ENCODE measurements around the gene SRSF1.

Gene SRSF1

DNA sequence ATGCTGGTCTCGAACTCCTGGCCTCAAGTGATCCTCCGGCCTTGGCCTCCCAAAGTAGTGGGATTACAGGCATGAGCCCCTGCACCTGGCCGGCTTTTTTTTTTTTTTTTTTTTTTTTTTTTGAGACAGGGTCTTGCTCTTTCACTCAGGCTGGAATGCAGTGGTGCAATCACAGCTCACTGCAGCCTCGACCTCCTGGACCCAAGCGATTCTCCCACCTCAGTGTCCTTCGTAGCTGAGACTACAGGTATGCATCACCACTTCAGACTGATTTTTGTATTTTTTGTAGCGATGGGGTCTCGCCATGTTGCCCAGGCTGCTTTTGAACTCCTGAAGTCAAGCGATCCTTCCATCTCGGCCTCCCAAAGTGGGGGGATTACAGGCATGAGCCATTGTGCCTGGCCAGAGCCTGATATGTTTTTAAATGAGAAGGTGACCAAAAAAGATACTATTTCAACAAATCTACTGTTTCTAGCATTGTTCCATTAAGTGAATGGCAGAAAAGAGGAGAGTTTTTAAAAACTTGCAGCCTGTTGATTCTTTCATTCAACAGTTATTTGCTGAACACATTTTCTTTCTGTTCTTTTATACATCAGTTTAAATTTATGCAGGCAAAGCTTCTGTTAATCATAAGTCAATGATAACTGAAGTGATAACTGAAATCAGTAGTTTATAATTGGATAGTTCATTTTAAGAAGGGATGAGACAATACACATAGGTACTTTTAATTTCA, 3.2 kb upstream of the SRSF1 start:
- DNase-seq (no peak), ATAC-seq (ENCODE audit: insufficient read depth, low read depth) (no peak)
- TF ChIP-seq, protein P1, sequence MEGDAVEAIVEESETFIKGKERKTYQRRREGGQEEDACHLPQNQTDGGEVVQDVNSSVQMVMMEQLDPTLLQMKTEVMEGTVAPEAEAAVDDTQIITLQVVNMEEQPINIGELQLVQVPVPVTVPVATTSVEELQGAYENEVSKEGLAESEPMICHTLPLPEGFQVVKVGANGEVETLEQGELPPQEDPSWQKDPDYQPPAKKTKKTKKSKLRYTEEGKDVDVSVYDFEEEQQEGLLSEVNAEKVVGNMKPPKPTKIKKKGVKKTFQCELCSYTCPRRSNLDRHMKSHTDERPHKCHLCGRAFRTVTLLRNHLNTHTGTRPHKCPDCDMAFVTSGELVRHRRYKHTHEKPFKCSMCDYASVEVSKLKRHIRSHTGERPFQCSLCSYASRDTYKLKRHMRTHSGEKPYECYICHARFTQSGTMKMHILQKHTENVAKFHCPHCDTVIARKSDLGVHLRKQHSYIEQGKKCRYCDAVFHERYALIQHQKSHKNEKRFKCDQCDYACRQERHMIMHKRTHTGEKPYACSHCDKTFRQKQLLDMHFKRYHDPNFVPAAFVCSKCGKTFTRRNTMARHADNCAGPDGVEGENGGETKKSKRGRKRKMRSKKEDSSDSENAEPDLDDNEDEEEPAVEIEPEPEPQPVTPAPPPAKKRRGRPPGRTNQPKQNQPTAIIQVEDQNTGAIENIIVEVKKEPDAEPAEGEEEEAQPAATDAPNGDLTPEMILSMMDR (IDR thresholded peaks at IDR 0.05; ENCODE audit: borderline replicate concordance, extremely low read depth, low read length, poor library complexity, severe bottlenecking) = no peak
- no peak for TF ChIP-seq EZH2 (IDR thresholded peaks at IDR 0.05; ENCODE audit: borderline replicate concordance, low read depth, low read length, severe bottlenecking)
- H3K27me3 ChIP-seq (ENCODE audit: insufficient read depth, low read length, poor library complexity) = no peaks in the 10 kb centered on the region
- peaks cover 13% of the 10 kb centered on the region for H4K20me1 ChIP-seq (ENCODE audit: insufficient read depth, low read length)
- no peaks in the 10 kb centered on the region for H3K9me3 ChIP-seq (ENCODE audit: insufficient read depth, low read length, severe bottlenecking)
- peaks cover 15% of the 10 kb centered on the region for H3K4me1 ChIP-seq (ENCODE audit: insufficient read depth, low read length)
- no peak overlapping the region for H2AFZ ChIP-seq (ENCODE audit: low read depth, low read length)
- H3K9ac ChIP-seq (ENCODE audit: low read depth, low read length) = no peak overlapping the region
- H3K4me2 ChIP-seq (ENCODE audit: insufficient read depth, low read length) = no peak overlapping the region
- H3K4me3 ChIP-seq (ENCODE audit: low read depth in 1 of 2, low read length in 2 of 2) = no peak overlapping the region
- peaks cover 17% of the 10 kb centered on the region for H3K36me3 ChIP-seq (ENCODE audit: insufficient read depth, low read length)
- H3K79me2 ChIP-seq (ENCODE audit: insufficient read depth, low read length) = peaks cover 24% of the 10 kb centered on the region
- H3K27ac ChIP-seq (ENCODE audit: low read length) = no peak overlapping the region

DNA sequence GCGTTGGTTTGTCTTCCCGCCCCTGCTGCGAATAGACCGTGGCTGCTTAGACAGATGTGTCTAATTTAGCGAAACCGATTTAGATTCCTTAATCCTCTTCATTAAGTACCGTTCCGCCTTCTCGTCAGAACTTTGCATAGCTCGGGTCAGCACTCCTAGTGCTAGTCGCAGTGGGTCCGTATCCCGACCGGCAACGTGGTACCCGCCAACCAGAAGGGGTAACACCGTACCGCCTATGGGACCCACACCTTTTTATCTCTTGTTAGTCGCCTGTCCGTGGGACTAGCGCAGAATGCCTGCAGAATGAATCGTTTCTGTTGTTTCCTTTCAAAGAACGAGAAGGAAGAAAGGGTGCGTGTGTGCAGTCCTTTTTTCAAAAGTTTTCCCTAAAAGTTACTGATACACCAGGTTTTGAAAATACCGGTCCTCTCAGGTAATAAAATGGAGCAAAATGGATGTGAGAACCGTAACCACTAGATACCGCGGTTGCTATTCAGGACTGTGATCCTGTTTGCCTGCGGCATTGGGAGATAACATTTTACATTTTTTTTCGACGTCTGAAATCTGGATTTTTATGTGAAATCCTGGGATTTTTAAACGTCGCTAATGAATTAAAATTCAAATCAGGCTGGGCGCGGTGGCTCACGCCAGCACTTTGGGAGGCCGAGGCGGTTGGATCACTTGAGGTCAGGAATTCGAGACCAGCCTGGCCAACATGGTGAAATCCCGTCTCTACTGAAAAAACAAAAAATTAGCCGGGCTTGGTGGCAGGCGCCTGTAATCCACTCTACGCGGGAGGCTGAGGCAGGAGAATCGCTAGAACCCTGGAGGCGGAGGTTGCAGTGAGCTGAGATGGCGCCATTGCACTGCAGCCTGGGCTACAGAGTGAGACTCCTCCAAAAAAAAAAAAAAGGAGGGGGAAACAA, 998 bp upstream of the SRSF1 start:
- peaks cover 46% of the 10 kb centered on the region for H3K79me2 ChIP-seq (ENCODE audit: insufficient read depth, low read length)
- no peak for TF ChIP-seq EZH2 (IDR thresholded peaks at IDR 0.05; ENCODE audit: borderline replicate concordance, low read depth, low read length, severe bottlenecking)
- TF ChIP-seq, protein P1 (IDR thresholded peaks at IDR 0.05; ENCODE audit: borderline replicate concordance, extremely low read depth, low read length, poor library complexity, severe bottlenecking) = peak; percentile 28

DNA sequence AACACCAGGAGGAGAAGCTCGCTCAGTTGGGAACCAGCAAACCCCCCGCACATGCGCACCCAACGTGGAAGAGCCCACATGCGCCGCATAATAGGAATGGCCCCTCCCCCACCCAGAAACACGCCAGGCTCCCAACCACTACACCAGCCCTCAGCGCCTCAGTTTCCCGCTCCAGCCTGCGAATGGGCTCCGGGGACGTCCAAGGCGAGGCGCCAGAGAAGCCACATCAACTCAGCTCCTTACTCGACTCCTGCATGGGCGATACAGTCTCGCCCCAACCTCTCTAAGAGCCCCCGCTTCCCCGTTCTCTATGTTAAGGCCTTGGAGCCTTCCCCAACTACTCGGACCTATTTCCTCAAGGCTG, 504 bp downstream of the SRSF1 start:
- H4K20me1 ChIP-seq (ENCODE audit: insufficient read depth, low read length) = peaks cover 47% of the 10 kb centered on the region
- DNase-seq (peak; percentile 80), ATAC-seq (ENCODE audit: insufficient read depth, low read depth) (peak; percentile 56)
- TF ChIP-seq, protein P1 (IDR thresholded peaks at IDR 0.05; ENCODE audit: borderline replicate concordance, extremely low read depth, low read length, poor library complexity, severe bottlenecking) = no peak
- TF ChIP-seq EZH2 (IDR thresholded peaks at IDR 0.05; ENCODE audit: borderline replicate concordance, low read depth, low read length, severe bottlenecking) = no peak
- H3K79me2 ChIP-seq (ENCODE audit: insufficient read depth, low read length) = peaks cover 60% of the 10 kb centered on the region
- peak overlapping the region; percentile 98 for H3K27ac ChIP-seq (ENCODE audit: low read length)
- H3K27me3 ChIP-seq (ENCODE audit: insufficient read depth, low read length, poor library complexity) = no peaks in the 10 kb centered on the region
- peak overlapping the region; percentile 97 for H3K9ac ChIP-seq (ENCODE audit: low read depth, low read length)
- H3K36me3 ChIP-seq (ENCODE audit: insufficient read depth, low read length) = peaks cover 54% of the 10 kb centered on the region
- H3K9me3 ChIP-seq (ENCODE audit: insufficient read depth, low read length, severe bottlenecking) = no peaks in the 10 kb centered on the region
- H3K4me3 ChIP-seq (ENCODE audit: low read depth in 1 of 2, low read length in 2 of 2) = peak overlapping the region; percentile 77
- H2AFZ ChIP-seq (ENCODE audit: low read depth, low read length) = peak overlapping the region; percentile 54
- peaks cover 51% of the 10 kb centered on the region for H3K4me1 ChIP-seq (ENCODE audit: insufficient read depth, low read length)
- H3K4me2 ChIP-seq (ENCODE audit: insufficient read depth, low read length) = peak overlapping the region; percentile 84

More for the DNA sequence above, 998 bp upstream of the SRSF1 start:
- Histone ChIP-seq H3K27ac (ENCODE audit: low read length) (peak overlapping the region; percentile 98), H3K4me2 (ENCODE audit: insufficient read depth, low read length) (peak overlapping the region; percentile 84), H3K36me3 (ENCODE audit: insufficient read depth, low read length) (peaks cover 39% of the 10 kb centered on the region), H4K20me1 (ENCODE audit: insufficient read depth, low read length) (peaks cover 33% of the 10 kb centered on the region), H3K27me3 (ENCODE audit: insufficient read depth, low read length, poor library complexity) (no peaks in the 10 kb centered on the region), H3K9me3 (ENCODE audit: insufficient read depth, low read length, severe bottlenecking) (no peaks in the 10 kb centered on the region), H3K4me3 (ENCODE audit: low read depth in 1 of 2, low read length in 2 of 2) (peak overlapping the region; percentile 52 to 77), H3K4me1 (ENCODE audit: insufficient read depth, low read length) (peaks cover 37% of the 10 kb centered on the region), H3K9ac (ENCODE audit: low read depth, low read length) (peak overlapping the region; percentile 97), H2AFZ (ENCODE audit: low read depth, low read length) (peak overlapping the region; percentile 86)
- DNase-seq = peak; percentile 58
- peak; percentile 49 for ATAC-seq (ENCODE audit: insufficient read depth, low read depth)

Measured in DND-41 (cell line).